ENCODE results near the gene ADAMTS16.

Gene ADAMTS16

GRCh38 chr5:5294429-5294828 is 154.3 kb downstream of the ADAMTS16 start:
- no peak overlapping the region for H3K18ac ChIP-seq (ENCODE audit: low read length)
- no CpG with 5 or more reads among the region's 1 CpG for WGBS, 2 donors (ENCODE audit: extremely low coverage in 2 of 2, insufficient read length in 2 of 2, insufficient replicate concordance in 1 of 2)

GRCh38 chr5:5295351-5295750 is 155.2 kb downstream of the ADAMTS16 start:
- Histone ChIP-seq H3K9ac (ENCODE audit: low read depth, low read length, poor library complexity) (no peak overlapping the region), H2BK120ac (ENCODE audit: low read depth, low read length) (no peak overlapping the region), H3K23ac (ENCODE audit: low read depth, low read length, poor library complexity) (no peak overlapping the region), H2AFZ (ENCODE audit: low read length) (no peak overlapping the region), H2AK5ac (ENCODE audit: low read depth, low read length) (no peak overlapping the region), H2BK12ac (ENCODE audit: low read length) (no peak overlapping the region), H3K27me3 (ENCODE audit: control insufficient read depth in 3 of 3, insufficient read depth in 3 of 3, low read depth in 1 of 3, low read length in 3 of 3) (peaks cover 0 to 8% (median 0%) of the 10 kb centered on the region in 3 experiments), H4K8ac (ENCODE audit: low read depth, low read length) (no peak overlapping the region), H3K27ac (replicated peaks; ENCODE audit: low read length) (no peak overlapping the region), H3K79me1 (ENCODE audit: low read depth, low read length) (no peaks in the 10 kb centered on the region), H3K9me3 (replicated peaks in 1 of 2; ENCODE audit: control insufficient read depth in 2 of 2, insufficient read depth in 1 of 2, low read depth in 1 of 2, low read length in 2 of 2) (no peaks in the 10 kb centered on the region), H2BK5ac (ENCODE audit: low read length) (no peak overlapping the region), H3K4ac (ENCODE audit: low read length) (no peak overlapping the region), H3K4me1 (ENCODE audit: control insufficient read depth in 2 of 2, insufficient read depth in 1 of 2, low read depth in 1 of 2, low read length in 2 of 2) (peaks cover 0 to 4% of the 10 kb centered on the region in 2 donors), H3K4me2 (ENCODE audit: insufficient read depth, low read length, poor library complexity, severe bottlenecking) (no peak overlapping the region), H3K4me3 (ENCODE audit: low read length in 2 of 2) (no peak overlapping the region), H3K36me3 (replicated peaks in 1 of 2; ENCODE audit: control insufficient read depth in 2 of 2, insufficient read depth in 2 of 2, low read length in 2 of 2) (no peaks in the 10 kb centered on the region), H2BK15ac (ENCODE audit: low read length) (no peak overlapping the region), H3K14ac (ENCODE audit: low read length) (no peak overlapping the region), H4K91ac (ENCODE audit: low read depth, low read length, poor library complexity) (no peak overlapping the region), H3K18ac (ENCODE audit: low read length) (no peak overlapping the region)
- no CpG with 5 or more reads among the region's 4 CpGs for WGBS, 2 donors (ENCODE audit: extremely low coverage in 2 of 2, insufficient read length in 2 of 2, insufficient replicate concordance in 1 of 2)
- DNase-seq (ENCODE audit: low spot score): no peak

More at GRCh38 chr5:5294429-5294828, 154.3 kb downstream of the ADAMTS16 start:
- Histone ChIP-seq H3K14ac (ENCODE audit: low read length) (no peak overlapping the region), H3K4me3 (ENCODE audit: low read length in 2 of 2) (no peak overlapping the region), H3K79me1 (ENCODE audit: low read depth, low read length) (no peaks in the 10 kb centered on the region), H2AK5ac (ENCODE audit: low read depth, low read length) (no peak overlapping the region), H3K4ac (ENCODE audit: low read length) (no peak overlapping the region), H3K27ac (replicated peaks; ENCODE audit: low read length) (no peak overlapping the region), H3K4me2 (ENCODE audit: insufficient read depth, low read length, poor library complexity, severe bottlenecking) (no peak overlapping the region), H2BK12ac (ENCODE audit: low read length) (no peak overlapping the region), H2BK5ac (ENCODE audit: low read length) (no peak overlapping the region), H2BK15ac (ENCODE audit: low read length) (no peak overlapping the region), H3K9ac (ENCODE audit: low read depth, low read length, poor library complexity) (no peak overlapping the region), H3K36me3 (replicated peaks in 1 of 2; ENCODE audit: control insufficient read depth in 2 of 2, insufficient read depth in 2 of 2, low read length in 2 of 2) (no peaks in the 10 kb centered on the region), H3K9me3 (replicated peaks in 1 of 2; ENCODE audit: control insufficient read depth in 2 of 2, insufficient read depth in 1 of 2, low read depth in 1 of 2, low read length in 2 of 2) (no peaks in the 10 kb centered on the region), H4K91ac (ENCODE audit: low read depth, low read length, poor library complexity) (no peak overlapping the region), H4K8ac (ENCODE audit: low read depth, low read length) (no peak overlapping the region), H2BK120ac (ENCODE audit: low read depth, low read length) (no peak overlapping the region), H3K4me1 (ENCODE audit: control insufficient read depth in 2 of 2, insufficient read depth in 1 of 2, low read depth in 1 of 2, low read length in 2 of 2) (peaks cover 0 to 4% of the 10 kb centered on the region in 2 donors), H3K27me3 (ENCODE audit: control insufficient read depth in 3 of 3, insufficient read depth in 3 of 3, low read depth in 1 of 3, low read length in 3 of 3) (peaks cover 0 to 8% (median 0%) of the 10 kb centered on the region in 3 experiments), H2AFZ (ENCODE audit: low read length) (no peak overlapping the region), H3K23ac (ENCODE audit: low read depth, low read length, poor library complexity) (no peak overlapping the region)
- no peak for DNase-seq (ENCODE audit: low spot score)

GRCh38 chr5:5296051-5296450 is 155.9 kb downstream of the ADAMTS16 start:
- Histone ChIP-seq H4K8ac (ENCODE audit: low read depth, low read length) (no peak overlapping the region), H2BK5ac (ENCODE audit: low read length) (no peak overlapping the region), H3K36me3 (replicated peaks in 1 of 2; ENCODE audit: control insufficient read depth in 2 of 2, insufficient read depth in 2 of 2, low read length in 2 of 2) (no peaks in the 10 kb centered on the region), H2AFZ (ENCODE audit: low read length) (no peak overlapping the region), H2BK12ac (ENCODE audit: low read length) (no peak overlapping the region), H4K91ac (ENCODE audit: low read depth, low read length, poor library complexity) (no peak overlapping the region), H3K4me1 (ENCODE audit: control insufficient read depth in 2 of 2, insufficient read depth in 1 of 2, low read depth in 1 of 2, low read length in 2 of 2) (peaks cover 0 to 4% of the 10 kb centered on the region in 2 donors), H3K14ac (ENCODE audit: low read length) (no peak overlapping the region), H2BK120ac (ENCODE audit: low read depth, low read length) (no peak overlapping the region), H3K4me3 (ENCODE audit: low read length in 2 of 2) (no peak overlapping the region), H3K23ac (ENCODE audit: low read depth, low read length, poor library complexity) (no peak overlapping the region), H3K9me3 (replicated peaks in 1 of 2; ENCODE audit: control insufficient read depth in 2 of 2, insufficient read depth in 1 of 2, low read depth in 1 of 2, low read length in 2 of 2) (no peaks in the 10 kb centered on the region), H3K4me2 (ENCODE audit: insufficient read depth, low read length, poor library complexity, severe bottlenecking) (no peak overlapping the region), H3K79me1 (ENCODE audit: low read depth, low read length) (no peaks in the 10 kb centered on the region), H2AK5ac (ENCODE audit: low read depth, low read length) (no peak overlapping the region), H3K27ac (replicated peaks; ENCODE audit: low read length) (no peak overlapping the region), H3K9ac (ENCODE audit: low read depth, low read length, poor library complexity) (no peak overlapping the region), H3K4ac (ENCODE audit: low read length) (no peak overlapping the region), H3K27me3 (ENCODE audit: control insufficient read depth in 3 of 3, insufficient read depth in 3 of 3, low read depth in 1 of 3, low read length in 3 of 3) (peaks cover 0 to 8% (median 0%) of the 10 kb centered on the region in 3 experiments), H3K18ac (ENCODE audit: low read length) (no peak overlapping the region), H2BK15ac (ENCODE audit: low read length) (no peak overlapping the region)
- no CpG with 5 or more reads among the region's 6 CpGs for WGBS, 2 donors (ENCODE audit: extremely low coverage in 2 of 2, insufficient read length in 2 of 2, insufficient replicate concordance in 1 of 2)
- DNase-seq (ENCODE audit: low spot score): no peak

DNA sequence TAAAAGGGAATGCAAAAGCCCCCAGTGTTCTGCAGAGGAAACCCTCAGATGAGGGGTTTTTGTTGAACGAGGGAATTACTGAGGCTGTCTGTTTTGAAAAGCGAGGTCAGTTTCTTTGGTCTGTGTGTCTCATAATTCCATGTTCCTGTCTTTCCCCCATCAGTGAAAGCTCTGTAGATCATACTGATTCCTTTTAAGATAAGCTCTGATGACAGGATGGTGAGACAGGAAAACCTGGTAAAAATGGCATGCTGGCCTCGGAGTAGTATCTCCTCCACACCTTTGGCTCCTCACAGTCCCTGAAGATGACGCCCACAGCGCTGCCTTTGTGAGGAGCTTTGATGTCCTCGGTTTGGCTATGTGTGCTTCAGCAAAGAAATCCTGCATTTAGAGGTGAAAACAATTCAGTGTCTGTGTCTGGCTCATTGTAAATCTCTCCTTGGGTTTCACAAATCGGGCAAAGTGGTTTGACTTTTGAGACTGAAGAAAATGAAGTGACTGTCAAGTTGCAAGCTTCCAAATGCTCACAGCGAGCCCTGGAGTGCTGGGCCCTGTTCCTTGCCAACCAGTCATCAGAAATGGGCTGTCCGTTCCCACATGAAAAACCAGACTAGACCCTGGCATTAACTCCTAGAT is 157.4 kb downstream of the ADAMTS16 start:
- Histone ChIP-seq H3K27me3 (ENCODE audit: control insufficient read depth in 3 of 3, insufficient read depth in 3 of 3, low read depth in 1 of 3, low read length in 3 of 3) (peaks cover 0 to 8% (median 0%) of the 10 kb centered on the region in 3 experiments), H3K36me3 (replicated peaks in 1 of 2; ENCODE audit: control insufficient read depth in 2 of 2, insufficient read depth in 2 of 2, low read length in 2 of 2) (no peaks in the 10 kb centered on the region), H4K91ac (ENCODE audit: low read depth, low read length, poor library complexity) (no peak overlapping the region), H3K4me2 (ENCODE audit: insufficient read depth, low read length, poor library complexity, severe bottlenecking) (no peak overlapping the region), H4K8ac (ENCODE audit: low read depth, low read length) (no peak overlapping the region), H3K9ac (ENCODE audit: low read depth, low read length, poor library complexity) (no peak overlapping the region), H3K4ac (ENCODE audit: low read length) (no peak overlapping the region), H3K27ac (replicated peaks; ENCODE audit: low read length) (no peak overlapping the region), H2BK15ac (ENCODE audit: low read length) (no peak overlapping the region), H2BK12ac (ENCODE audit: low read length) (no peak overlapping the region), H3K4me3 (ENCODE audit: low read length in 2 of 2) (no peak overlapping the region), H3K4me1 (ENCODE audit: control insufficient read depth in 2 of 2, insufficient read depth in 1 of 2, low read depth in 1 of 2, low read length in 2 of 2) (peaks cover 0 to 4% of the 10 kb centered on the region in 2 donors), H2BK5ac (ENCODE audit: low read length) (no peak overlapping the region), H3K18ac (ENCODE audit: low read length) (no peak overlapping the region), H2AFZ (ENCODE audit: low read length) (no peak overlapping the region), H2BK120ac (ENCODE audit: low read depth, low read length) (no peak overlapping the region), H3K79me1 (ENCODE audit: low read depth, low read length) (no peaks in the 10 kb centered on the region), H3K14ac (ENCODE audit: low read length) (no peak overlapping the region), H2AK5ac (ENCODE audit: low read depth, low read length) (no peak overlapping the region), H3K23ac (ENCODE audit: low read depth, low read length, poor library complexity) (no peak overlapping the region), H3K9me3 (replicated peaks in 1 of 2; ENCODE audit: control insufficient read depth in 2 of 2, insufficient read depth in 1 of 2, low read depth in 1 of 2, low read length in 2 of 2) (peaks cover 0 to 8% of the 10 kb centered on the region in 2 donors)
- no peak for DNase-seq (ENCODE audit: low spot score)
- no CpG with 5 or more reads among the region's 9 CpGs for WGBS, 2 donors (ENCODE audit: extremely low coverage in 2 of 2, insufficient read length in 2 of 2, insufficient replicate concordance in 1 of 2)
